Right atrium auricular region (tissue), 2 donors: ENCODE results near the gene RERE. TPM values are rescaled to one million over a fixed set of nuclear protein-coding genes. Genes with fewer than 3 reads are reported as not detected.

ENCODE experiments used
- DNase-seq: peaks from one replicate; pipeline ENCODE4 v3.0.0-alpha.2; 2019; ENCODE audit warnings: low spot score
- H3K27ac ChIP-seq, 2 donors: fragments of 200-600 bp; sonication (generic); 1 replicate in 1 of 2; 2 replicates in 1 of 2; pipeline ENCODE4 v1.5.1; 2016 to 2019
- H3K27me3 ChIP-seq, 2 donors: fragments of 200-600 bp; sonication (generic); one replicate each; pipeline versions ENCODE4 v1.5.1 to v1.6.0; 2017 to 2019
- H3K36me3 ChIP-seq: fragments of 200-600 bp; sonication (generic); one replicate; pipeline ENCODE4 v1.5.1; 2016
- H3K4me1 ChIP-seq, 2 donors: fragments of 200-600 bp; sonication (generic); one replicate each; pipeline versions ENCODE4 v1.5.1 to v1.6.0; 2017 to 2019
- H3K4me3 ChIP-seq, 2 donors: fragments of 200-600 bp; sonication (generic); 1 replicate in 1 of 2; 2 replicates in 1 of 2; pipeline ENCODE4 v1.5.1; 2017 to 2019; ENCODE audit warnings: mild to moderate bottlenecking in 1 of 2, moderate library complexity in 1 of 2
- H3K9me3 ChIP-seq, 2 donors: fragments of 200-600 bp; sonication (generic); one replicate each; pipeline ENCODE4 v1.5.1; 2019
- total RNA-seq, 2 donors: library from RNA; depleted of rRNA; stranded (reverse); fragments of >200 nt; gene quantifications; one replicate each; pipeline ENCODE4 v1.1.0, GENCODE V29; 2016
- TF ChIP-seq, protein P1 (sequence below), 2 donors: fragments of 200-600 bp; sonication (generic); IDR thresholded peaks; one replicate each; pipeline ENCODE4 v1.5.1; 2019; ENCODE audit warnings: antibody characterized with exemption in 2 of 2

RERE gene
- total RNA-seq, 2 donors from 2014 or later, result 99.8 to 125 TPM

DNA sequence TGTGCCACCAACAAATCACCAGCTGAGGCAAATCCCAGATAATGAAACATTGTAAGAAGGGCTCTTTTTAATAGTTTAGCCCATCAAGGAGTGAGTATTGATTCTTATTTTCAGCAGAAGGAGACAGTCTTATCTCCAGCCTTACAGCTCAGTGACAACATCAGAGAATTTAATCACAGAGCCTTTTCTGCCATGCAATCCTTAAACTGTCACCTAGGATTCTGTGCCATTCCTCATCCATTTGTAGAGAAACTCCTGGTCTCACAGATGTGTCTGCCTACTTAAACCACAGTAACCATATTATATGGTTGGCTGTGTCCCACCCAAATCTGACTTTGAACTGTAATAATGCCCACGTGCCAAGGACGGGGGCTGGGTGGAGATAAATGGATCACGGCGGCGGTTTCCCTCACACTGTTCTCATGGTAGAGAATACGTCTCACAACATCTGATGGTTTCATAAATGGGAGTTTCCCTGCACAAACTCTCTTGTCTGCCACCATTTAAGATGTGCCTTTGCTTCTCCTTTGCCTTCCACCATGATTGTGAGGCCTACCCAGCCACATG lies 217.7 kb downstream of the RERE start:
- Histone ChIP-seq H3K4me3 (no peak overlapping the region), H3K36me3 (no peaks in the 10 kb centered on the region), H3K27ac (peak overlapping the region; percentile 4 to 73), H3K4me1 (peaks cover 0 to 54% of the 10 kb centered on the region in 2 donors), H3K9me3 (no peaks in the 10 kb centered on the region), H3K27me3 (no peaks in the 10 kb centered on the region)
- TF ChIP-seq, protein P1, sequence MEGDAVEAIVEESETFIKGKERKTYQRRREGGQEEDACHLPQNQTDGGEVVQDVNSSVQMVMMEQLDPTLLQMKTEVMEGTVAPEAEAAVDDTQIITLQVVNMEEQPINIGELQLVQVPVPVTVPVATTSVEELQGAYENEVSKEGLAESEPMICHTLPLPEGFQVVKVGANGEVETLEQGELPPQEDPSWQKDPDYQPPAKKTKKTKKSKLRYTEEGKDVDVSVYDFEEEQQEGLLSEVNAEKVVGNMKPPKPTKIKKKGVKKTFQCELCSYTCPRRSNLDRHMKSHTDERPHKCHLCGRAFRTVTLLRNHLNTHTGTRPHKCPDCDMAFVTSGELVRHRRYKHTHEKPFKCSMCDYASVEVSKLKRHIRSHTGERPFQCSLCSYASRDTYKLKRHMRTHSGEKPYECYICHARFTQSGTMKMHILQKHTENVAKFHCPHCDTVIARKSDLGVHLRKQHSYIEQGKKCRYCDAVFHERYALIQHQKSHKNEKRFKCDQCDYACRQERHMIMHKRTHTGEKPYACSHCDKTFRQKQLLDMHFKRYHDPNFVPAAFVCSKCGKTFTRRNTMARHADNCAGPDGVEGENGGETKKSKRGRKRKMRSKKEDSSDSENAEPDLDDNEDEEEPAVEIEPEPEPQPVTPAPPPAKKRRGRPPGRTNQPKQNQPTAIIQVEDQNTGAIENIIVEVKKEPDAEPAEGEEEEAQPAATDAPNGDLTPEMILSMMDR (IDR thresholded peaks at IDR 0.05), result no peak
- DNase-seq, result no peak

GRCh38 chr1:8598783-8599182 lies 218.7 kb downstream of the RERE start:
- Histone ChIP-seq H3K4me3 (no peak overlapping the region), H3K27ac (peak overlapping the region; percentile 73 to 75), H3K9me3 (no peaks in the 10 kb centered on the region), H3K27me3 (no peaks in the 10 kb centered on the region), H3K36me3 (no peaks in the 10 kb centered on the region), H3K4me1 (peaks cover 0 to 54% of the 10 kb centered on the region in 2 donors)
- DNase-seq, result no peak
- TF ChIP-seq, protein P1 (IDR thresholded peaks at IDR 0.05), result no peak

GRCh38 chr1:8598060-8598724 lies 219.2 kb downstream of the RERE start:
- peak; percentile 61 for DNase-seq
- Histone ChIP-seq H3K27ac (peak overlapping the region; percentile 73 to 75), H3K9me3 (no peaks in the 10 kb centered on the region), H3K27me3 (no peaks in the 10 kb centered on the region), H3K4me1 (peaks cover 0 to 52% of the 10 kb centered on the region in 2 donors), H3K4me3 (peak overlapping the region in 1 of 2 donors; percentile 36), H3K36me3 (no peaks in the 10 kb centered on the region)
- TF ChIP-seq, protein P1 (IDR thresholded peaks at IDR 0.05), result peak; percentile 28 to 67

GRCh38 chr1:8597455-8597854 lies 220.0 kb downstream of the RERE start:
- H3K36me3 ChIP-seq, result no peaks in the 10 kb centered on the region
- peak overlapping the region; percentile 73 to 75 for H3K27ac ChIP-seq
- no peak for DNase-seq
- TF ChIP-seq, protein P1 (IDR thresholded peaks at IDR 0.05), result no peak
- no peaks in the 10 kb centered on the region for H3K9me3 ChIP-seq
- no peaks in the 10 kb centered on the region for H3K27me3 ChIP-seq
- H3K4me1 ChIP-seq, result peaks cover 0 to 51% of the 10 kb centered on the region in 2 donors
- no peak overlapping the region for H3K4me3 ChIP-seq

GRCh38 chr1:8595941-8596340 lies 221.5 kb downstream of the RERE start:
- TF ChIP-seq, protein P1 (IDR thresholded peaks at IDR 0.05), result no peak
- Histone ChIP-seq H3K27me3 (no peaks in the 10 kb centered on the region), H3K27ac (peak overlapping the region in 1 of 2 donors; percentile 33), H3K36me3 (no peaks in the 10 kb centered on the region), H3K9me3 (no peaks in the 10 kb centered on the region), H3K4me3 (no peak overlapping the region), H3K4me1 (peaks cover 0 to 64% of the 10 kb centered on the region in 2 donors)
- no peak for DNase-seq
